Stimulated activated naive B cell treated with anti-CD40 and anti-IgM and Interleukin-4, amounts not matched to agents 10 μg/mL and 1 μg/mL and 100 μg/mL, for 72 hours (primary cell): Measurements from ENCODE around the gene EPB41L4B.

Source experiments
- ATAC-seq, 2 donors: fragments of 150-1000 bp; cut with Tn5 transposase; replicated peaks; 2 replicates each; pipeline ENCODE4 v1.10.0; 2021; ENCODE audit warnings: moderate library complexity in 1 of 2
- DNase-seq: peaks from one replicate; pipeline ENCODE4 v3.0.0; 2021
- H3K27ac Mint-ChIP-seq: one replicate; pipeline ENCODE4 v1.8.0; 2022; ENCODE audit warnings: mild to moderate bottlenecking, mixed read lengths
- H3K27me3 Mint-ChIP-seq, 2 donors: one replicate each; pipeline ENCODE4 v1.8.0; 2022; ENCODE audit warnings: mixed read lengths in 2 of 2
- H3K36me3 Mint-ChIP-seq, 2 donors: one replicate each; pipeline ENCODE4 v1.8.0; 2022; ENCODE audit warnings: mixed read lengths in 2 of 2, mild to moderate bottlenecking in 1 of 2
- H3K4me1 Mint-ChIP-seq, 2 donors: one replicate each; pipeline ENCODE4 v1.8.0; 2022; ENCODE audit warnings: mixed read lengths in 2 of 2, mild to moderate bottlenecking in 1 of 2
- H3K4me3 Mint-ChIP-seq, 2 donors: one replicate each; pipeline ENCODE4 v1.8.0; 2022; ENCODE audit warnings: mild to moderate bottlenecking in 2 of 2, mixed read lengths in 2 of 2, moderate library complexity in 1 of 2
- H3K9me3 Mint-ChIP-seq, 2 donors: one replicate each; pipeline ENCODE4 v1.8.0; 2022; ENCODE audit warnings: mixed read lengths in 2 of 2, mild to moderate bottlenecking in 1 of 2

The EPB41L4B gene

DNA sequence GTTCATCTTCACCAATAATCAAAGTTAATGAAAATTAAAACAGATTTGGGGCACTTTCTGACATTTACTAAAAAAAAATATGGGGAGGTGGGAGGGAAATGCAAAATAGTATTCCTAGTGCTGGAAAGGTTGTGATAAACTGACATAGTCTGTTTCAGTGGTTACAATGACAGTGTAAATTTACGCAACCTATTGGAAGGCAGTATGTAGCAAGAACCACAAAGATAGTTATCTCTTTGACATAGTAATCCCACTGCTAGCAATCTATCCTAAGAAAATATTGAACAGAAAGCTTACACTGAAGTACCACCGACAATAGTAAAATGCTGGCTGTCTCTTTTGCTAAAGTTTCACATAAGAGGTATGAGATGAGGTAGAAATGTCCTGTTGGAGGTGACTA lies 15.1 kb upstream of the EPB41L4B start:
- Mint-ChIP-seq H3K27ac (no peak overlapping the region), H3K4me3 (no peak overlapping the region)

GRCh38 chr9:109335121-109335520 lies 14.3 kb upstream of the EPB41L4B start:
- Mint-ChIP-seq H3K4me1 (no peaks in the 10 kb centered on the region), H3K9me3 (no peaks in the 10 kb centered on the region), H3K36me3 (no peaks in the 10 kb centered on the region), H3K4me3 (no peak overlapping the region), H3K27me3 (peaks cover 10 to 16% of the 10 kb centered on the region in 2 donors), H3K27ac (no peak overlapping the region)
- DNase-seq (no peak), ATAC-seq (no peak)

More for the DNA sequence above, 15.1 kb upstream of the EPB41L4B start:
- Mint-ChIP-seq H3K36me3 (no peaks in the 10 kb centered on the region), H3K9me3 (no peaks in the 10 kb centered on the region), H3K4me1 (no peaks in the 10 kb centered on the region), H3K27me3 (peaks cover 9 to 11% of the 10 kb centered on the region in 2 donors)
- ATAC-seq (no peak), DNase-seq (no peak)

DNA sequence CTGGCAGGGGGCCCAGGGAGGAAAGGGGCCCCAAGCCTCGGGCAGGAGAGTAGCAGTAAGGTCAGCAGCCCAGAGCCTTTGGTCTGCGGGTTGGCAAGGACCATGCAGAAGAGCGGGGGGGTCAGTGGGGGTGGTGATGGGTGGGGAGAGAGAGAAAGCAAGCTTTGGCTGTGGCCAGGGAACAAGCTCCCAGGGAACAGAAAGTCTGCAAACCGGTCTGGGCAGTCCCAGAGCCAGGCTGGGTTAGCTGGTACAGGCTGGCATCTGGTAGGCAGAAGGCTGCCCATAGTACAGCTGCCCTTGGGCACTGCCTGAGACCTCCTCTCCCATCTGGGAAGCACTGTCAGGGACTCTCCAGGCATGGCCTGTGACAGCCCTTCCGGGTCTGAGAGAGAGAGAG lies 10.5 kb upstream of the EPB41L4B start:
- Mint-ChIP-seq H3K36me3 (no peaks in the 10 kb centered on the region), H3K27ac (no peak overlapping the region), H3K4me1 (no peaks in the 10 kb centered on the region), H3K4me3 (no peak overlapping the region), H3K9me3 (peaks cover 0 to 1% of the 10 kb centered on the region in 2 donors), H3K27me3 (peaks cover 37 to 42% of the 10 kb centered on the region in 2 donors)
- ATAC-seq = no peak
- DNase-seq = no peak

DNA sequence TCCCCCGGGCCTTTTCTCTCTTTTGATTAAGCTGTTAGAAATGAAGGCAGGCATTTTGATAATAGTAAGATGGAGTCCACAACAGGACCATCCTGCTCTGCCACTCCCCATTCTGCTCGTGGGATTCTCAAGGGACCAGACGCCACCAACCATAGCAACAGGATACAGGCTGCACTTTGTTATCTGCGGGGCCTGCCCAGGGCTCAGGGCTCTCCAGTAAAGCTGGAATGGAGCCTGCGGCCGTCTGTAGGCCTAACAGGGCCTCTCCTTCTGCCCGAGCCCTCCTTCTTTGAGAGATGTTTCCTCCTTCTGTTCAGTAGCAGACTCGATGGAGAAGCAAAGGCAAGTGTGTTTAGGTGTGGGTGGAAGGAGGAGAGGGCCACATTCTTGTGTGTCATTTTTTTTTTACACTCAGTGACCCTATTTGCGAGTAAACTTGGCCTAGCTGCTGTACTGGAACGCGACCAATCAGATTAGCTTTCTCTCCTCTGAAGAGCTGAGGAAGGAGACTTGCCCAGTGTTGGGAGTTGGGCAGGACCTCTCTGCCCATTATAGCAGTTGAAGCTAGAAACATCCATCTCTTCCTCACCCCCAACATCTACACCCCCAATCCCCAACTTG lies 8.9 kb upstream of the EPB41L4B start:
- Mint-ChIP-seq H3K4me1 (no peaks in the 10 kb centered on the region), H3K36me3 (no peaks in the 10 kb centered on the region), H3K27ac (no peak overlapping the region), H3K4me3 (no peak overlapping the region), H3K27me3 (peaks cover 40 to 50% of the 10 kb centered on the region in 2 donors), H3K9me3 (peaks cover 0 to 2% of the 10 kb centered on the region in 2 donors)
- DNase-seq (no peak), ATAC-seq (no peak)

GRCh38 chr9:109328978-109329637 lies 8.2 kb upstream of the EPB41L4B start:
- Mint-ChIP-seq H3K36me3 (no peaks in the 10 kb centered on the region), H3K27ac (no peak overlapping the region), H3K4me1 (no peaks in the 10 kb centered on the region), H3K27me3 (peaks cover 43 to 50% of the 10 kb centered on the region in 2 donors), H3K4me3 (no peak overlapping the region), H3K9me3 (peaks cover 0 to 2% of the 10 kb centered on the region in 2 donors)
- ATAC-seq (no peak), DNase-seq (no peak)

GRCh38 chr9:109325089-109325488 lies 4.2 kb upstream of the EPB41L4B start:
- peaks cover 0 to 2% of the 10 kb centered on the region in 2 donors for H3K9me3 Mint-ChIP-seq
- no peak overlapping the region for H3K27ac Mint-ChIP-seq
- DNase-seq (no peak), ATAC-seq (no peak)
- H3K4me3 Mint-ChIP-seq = no peak overlapping the region
- peaks cover 55 to 62% of the 10 kb centered on the region in 2 donors for H3K27me3 Mint-ChIP-seq
- peaks cover 5% of the 10 kb centered on the region in 2 donors for H3K4me1 Mint-ChIP-seq
- peaks cover 3% of the 10 kb centered on the region in 2 donors for H3K36me3 Mint-ChIP-seq

DNA sequence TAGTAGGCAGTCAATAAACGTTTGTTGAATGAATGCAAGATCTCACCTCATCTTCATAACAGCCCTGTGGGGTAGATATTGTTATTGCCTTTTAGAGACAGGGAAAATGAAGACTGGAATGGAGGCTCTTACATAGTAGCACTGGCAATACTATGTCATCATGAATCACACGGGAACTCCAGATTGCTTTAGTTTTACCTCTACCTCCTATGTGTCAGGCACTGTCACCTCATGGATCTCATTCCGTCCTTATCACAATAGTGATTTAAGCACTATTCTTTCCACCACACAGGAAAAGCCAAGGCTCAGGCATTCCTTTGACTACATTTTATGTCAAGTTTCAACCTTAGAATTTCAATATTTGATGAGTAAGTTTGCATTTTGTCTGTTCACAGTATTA lies 2.9 kb upstream of the EPB41L4B start:
- DNase-seq (no peak), ATAC-seq (no peak)
- Mint-ChIP-seq H3K9me3 (peaks cover 0 to 2% of the 10 kb centered on the region in 2 donors), H3K36me3 (peaks cover 3 to 6% of the 10 kb centered on the region in 2 donors), H3K27ac (no peak overlapping the region), H3K4me3 (no peak overlapping the region), H3K4me1 (peaks cover 9 to 11% of the 10 kb centered on the region in 2 donors), H3K27me3 (peaks cover 60 to 66% of the 10 kb centered on the region in 2 donors)

DNA sequence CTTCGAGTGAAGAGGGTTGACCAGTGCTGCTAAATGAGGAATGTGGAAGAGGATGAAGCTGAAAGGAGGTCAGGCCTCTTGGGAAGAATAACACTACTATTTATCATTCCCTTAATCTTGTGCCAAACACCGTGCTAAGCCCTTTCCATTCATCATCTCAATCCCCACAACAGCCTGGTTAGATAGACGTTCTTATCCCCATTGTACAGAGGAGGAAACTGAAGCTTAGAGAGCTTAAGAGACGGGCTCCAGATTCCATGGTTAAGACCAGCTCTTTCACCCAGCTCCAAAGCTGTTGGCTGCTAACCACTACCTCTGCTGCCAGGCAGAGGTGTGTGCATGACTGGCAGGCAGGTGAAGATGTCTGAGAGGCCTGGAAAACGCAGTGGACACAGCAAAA lies 868 bp upstream of the EPB41L4B start:
- peaks cover 9 to 11% of the 10 kb centered on the region in 2 donors for H3K4me1 Mint-ChIP-seq
- H3K4me3 Mint-ChIP-seq = no peak overlapping the region
- no peak overlapping the region for H3K27ac Mint-ChIP-seq
- DNase-seq = no peak
- H3K36me3 Mint-ChIP-seq = peaks cover 3 to 6% of the 10 kb centered on the region in 2 donors
- peaks cover 0 to 2% of the 10 kb centered on the region in 2 donors for H3K9me3 Mint-ChIP-seq
- ATAC-seq = no peak
- H3K27me3 Mint-ChIP-seq = peaks cover 61 to 63% of the 10 kb centered on the region in 2 donors

DNA sequence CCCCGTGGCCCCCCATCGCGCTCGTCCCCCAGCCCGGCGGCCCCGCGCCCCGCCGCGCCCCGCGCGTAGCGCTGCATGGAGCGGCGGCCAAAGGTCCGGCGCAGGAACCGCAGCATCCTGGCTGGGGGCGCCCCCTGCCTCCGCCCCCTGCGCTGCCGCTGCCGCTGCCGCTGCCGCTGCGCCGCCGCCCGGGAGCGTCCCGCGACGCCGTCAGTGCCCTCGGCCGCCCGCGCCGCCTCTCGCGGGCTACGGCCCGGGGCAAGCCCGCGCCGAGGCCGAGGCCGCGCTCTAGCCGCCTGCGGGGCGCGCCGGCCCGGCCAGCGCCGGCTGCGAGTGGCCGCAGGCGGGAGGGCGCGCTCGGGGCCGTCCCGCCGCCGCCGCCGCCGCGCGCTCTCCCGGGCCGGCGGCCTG lies 523 bp downstream of the EPB41L4B start:
- Mint-ChIP-seq H3K27ac (no peak overlapping the region), H3K4me3 (no peak overlapping the region), H3K27me3 (peaks cover 63 to 70% of the 10 kb centered on the region in 2 donors), H3K36me3 (peaks cover 3 to 6% of the 10 kb centered on the region in 2 donors), H3K9me3 (no peaks in the 10 kb centered on the region), H3K4me1 (peaks cover 9 to 11% of the 10 kb centered on the region in 2 donors)
- peak; percentile 16 to 17 for ATAC-seq
- DNase-seq = no peak

DNA sequence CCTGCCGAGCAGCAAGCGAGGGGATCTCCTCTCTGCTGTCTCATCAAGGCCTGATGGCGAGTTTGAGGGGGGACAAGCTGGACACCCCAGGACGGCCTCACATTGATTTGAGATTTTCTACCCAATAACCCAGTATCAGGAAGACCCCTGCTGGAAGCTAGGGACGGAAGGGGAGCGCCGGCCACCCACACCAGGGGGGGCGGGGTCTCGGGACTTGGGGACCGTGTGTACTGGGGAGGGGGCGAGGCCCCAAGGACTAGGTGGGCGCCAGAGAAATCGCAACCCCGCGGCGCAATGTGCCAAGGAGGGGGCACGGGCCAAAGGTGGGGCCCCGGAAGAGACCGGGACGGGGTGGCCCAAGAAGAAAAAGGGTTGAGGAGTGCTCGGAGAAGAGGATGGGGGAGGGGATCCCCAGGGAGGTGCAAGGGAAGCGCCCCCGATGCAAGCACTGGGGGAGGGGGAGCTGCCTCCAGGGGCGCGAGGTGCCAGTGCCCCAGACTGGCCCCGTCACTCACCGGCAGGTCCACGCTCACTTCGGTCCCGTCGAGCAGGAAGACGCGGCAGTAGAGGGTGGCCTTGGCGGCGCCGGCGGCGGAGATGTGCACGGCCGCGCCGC lies 1.1 kb downstream of the EPB41L4B start:
- peak in 1 of 2 donors; percentile 2 for ATAC-seq

GRCh38 chr9:109319017-109319625 lies 1.7 kb downstream of the EPB41L4B start:
- peaks cover 69 to 72% of the 10 kb centered on the region in 2 donors for H3K27me3 Mint-ChIP-seq
- no peaks in the 10 kb centered on the region for H3K9me3 Mint-ChIP-seq
- H3K4me3 Mint-ChIP-seq = peak overlapping the region; percentile 78 to 79
- H3K27ac Mint-ChIP-seq = no peak overlapping the region
- H3K4me1 Mint-ChIP-seq = peaks cover 9 to 11% of the 10 kb centered on the region in 2 donors
- H3K36me3 Mint-ChIP-seq = peaks cover 3 to 6% of the 10 kb centered on the region in 2 donors
- ATAC-seq = no peak
- no peak for DNase-seq

More for the DNA sequence above, 1.1 kb downstream of the EPB41L4B start:
- Mint-ChIP-seq H3K4me1 (peaks cover 9 to 11% of the 10 kb centered on the region in 2 donors), H3K27me3 (peaks cover 69 to 71% of the 10 kb centered on the region in 2 donors), H3K27ac (no peak overlapping the region), H3K36me3 (peaks cover 3 to 6% of the 10 kb centered on the region in 2 donors), H3K9me3 (no peaks in the 10 kb centered on the region), H3K4me3 (peak overlapping the region; percentile 78 to 79)
- DNase-seq = no peak

DNA sequence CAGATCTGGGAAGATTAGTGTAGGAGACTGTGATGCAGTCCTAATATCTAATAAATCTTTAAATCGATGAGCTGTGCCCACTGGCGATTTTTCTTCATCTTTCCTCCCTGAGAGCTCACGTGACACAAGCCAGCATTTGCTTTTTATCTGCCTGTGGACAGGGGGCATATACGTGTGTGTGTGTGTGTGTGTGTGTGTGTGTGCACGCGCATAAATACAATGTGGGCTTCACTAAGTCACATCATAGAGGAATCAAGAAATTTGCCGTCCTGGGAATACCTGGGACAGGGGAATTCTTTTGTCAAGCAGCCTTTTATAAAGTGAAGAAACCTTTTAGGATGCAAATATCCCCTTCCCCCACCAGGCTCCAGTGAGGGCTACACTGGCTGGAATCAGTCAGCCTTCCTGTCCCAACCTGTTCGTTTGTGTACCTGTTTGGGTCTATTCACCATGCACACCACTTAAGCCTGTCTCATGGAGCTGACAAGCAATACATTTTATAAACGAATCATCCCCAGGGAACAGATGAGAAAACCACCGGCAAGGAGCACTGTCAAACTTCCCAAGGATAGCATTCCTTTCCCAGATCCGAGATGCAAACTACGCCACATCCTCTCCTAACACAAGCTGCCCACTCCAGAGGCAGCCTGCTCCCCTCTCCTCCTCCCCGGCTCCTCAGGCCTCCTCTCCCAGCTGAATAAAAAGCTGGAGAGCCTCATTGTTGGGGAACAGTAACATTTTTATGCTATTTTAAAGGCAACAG lies 2.7 kb downstream of the EPB41L4B start:
- H3K27me3 Mint-ChIP-seq = peaks cover 71 to 78% of the 10 kb centered on the region in 2 donors
- no peak for DNase-seq
- no peak overlapping the region for H3K27ac Mint-ChIP-seq
- H3K9me3 Mint-ChIP-seq = no peaks in the 10 kb centered on the region
- ATAC-seq = no peak
- H3K4me1 Mint-ChIP-seq = peaks cover 9 to 11% of the 10 kb centered on the region in 2 donors
- no peak overlapping the region for H3K4me3 Mint-ChIP-seq
- H3K36me3 Mint-ChIP-seq = peaks cover 3 to 6% of the 10 kb centered on the region in 2 donors

GRCh38 chr9:109317311-109317978 lies 3.4 kb downstream of the EPB41L4B start:
- ATAC-seq (no peak), DNase-seq (no peak)
- H3K27me3 Mint-ChIP-seq = peaks cover 74 to 80% of the 10 kb centered on the region in 2 donors
- peaks cover 3 to 6% of the 10 kb centered on the region in 2 donors for H3K36me3 Mint-ChIP-seq
- H3K9me3 Mint-ChIP-seq = no peaks in the 10 kb centered on the region
- H3K4me3 Mint-ChIP-seq = no peak overlapping the region
- H3K27ac Mint-ChIP-seq = no peak overlapping the region
- H3K4me1 Mint-ChIP-seq = peaks cover 9 to 11% of the 10 kb centered on the region in 2 donors
